Measurements from ENCODE around the gene CTDSPL2. TPM values are rescaled to one million over a fixed set of nuclear protein-coding genes. Genes with fewer than 3 reads are reported as not detected.

The CTDSPL2 gene
- total and polyA plus RNA-seq, 10 of the 15 experiments (the other 5 are each of a cell fraction or from before 2014, with no cell fraction given) = 10.7 to 77.1 (median 44.9) TPM

DNA sequence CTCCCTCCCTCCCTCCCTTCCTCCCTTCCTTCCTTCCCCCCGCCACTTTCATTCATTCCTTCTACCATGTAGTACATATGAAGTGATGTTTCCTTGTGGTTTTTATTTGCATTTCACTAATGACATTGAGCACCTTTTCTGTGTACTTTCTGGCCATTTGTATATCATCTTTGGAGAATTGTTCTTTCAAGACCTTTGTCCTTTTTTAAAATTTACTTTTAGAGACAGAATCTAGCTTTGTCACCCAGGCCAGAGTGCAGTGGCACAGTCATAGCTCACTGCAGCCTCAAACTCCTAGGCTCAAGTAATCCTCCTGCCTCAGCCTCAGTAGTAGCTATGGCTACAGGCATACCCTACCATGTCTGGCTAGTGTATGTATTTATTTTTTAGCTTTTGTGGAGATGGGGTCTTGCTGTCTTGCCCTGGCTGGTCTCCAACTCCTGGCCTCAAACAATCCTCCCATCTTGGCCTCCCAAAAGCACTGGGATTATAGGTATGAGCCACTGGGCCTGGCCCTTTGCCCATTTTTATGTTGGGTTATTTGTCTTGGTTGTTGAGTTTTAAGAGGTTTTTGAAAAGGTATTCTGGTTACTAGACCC, 42.0 kb upstream of the CTDSPL2 start:
- POLR2A ChIA-PET = interaction anchor here (0.6 to 1.5 kb wide), 3 partner anchors 15 to 350 kb away, joined by 3 to 8 read pairs (median 4); partner anchors contain the start of gene CTDSPL2
- DNase-seq (ENCODE audit: low read depth, low spot score) (no peak), ATAC-seq (peak; percentile 83), FAIRE-seq (no peak)
- H3K4me2 ChIP-seq (ENCODE audit: control insufficient read depth, insufficient read depth) = peak overlapping the region; percentile 41; the same call in 1 of the 2 replicates
- in situ Hi-C loops (cut with MboI) (no loop called here), intact Hi-C loops (cut with micrococcal nuclease; ENCODE audit: unreplicated experiment) (no loop called here)
- RAD21 ChIA-PET (ENCODE audit: unreplicated experiment) = interaction anchor here (0.7 to 1.5 kb wide), 3 partner anchors 41 to 67 kb away, joined by 3 to 10 read pairs (median 3); partner anchors contain the start of gene CTDSPL2
- no peaks in the 10 kb centered on the region for H3K27me3 ChIP-seq (replicated peaks in 1 of 2; ENCODE audit: control insufficient read depth in 2 of 2, insufficient read depth in 2 of 2, low read length in 1 of 2)
- peaks cover 7% of the 10 kb centered on the region; the same call in 1 of the 2 replicates for H3K4me1 ChIP-seq (ENCODE audit: control insufficient read depth, insufficient read depth, low read length)
- BruUV-seq (replicated peaks) = no TSS peak
- no peaks in the 10 kb centered on the region for H4K20me1 ChIP-seq (ENCODE audit: control insufficient read depth, insufficient read depth)
- H3K4me3 ChIP-seq = 0 out of 2 replicates have a peak overlapping the region, but pooled peaks have one; percentile 29
- CTCF ChIA-PET = interaction anchor here (1.0 to 1.1 kb wide), 2 partner anchors 41 to 107 kb away, joined by 3 read pairs; no protein-coding TSS in a partner anchor
- H3K9ac ChIP-seq (ENCODE audit: control insufficient read depth, insufficient read depth, low read length) = no peak overlapping the region
- H3K27ac ChIP-seq (ENCODE audit: control insufficient read depth, insufficient read depth) = peak overlapping the region; percentile 78
- no peaks in the 10 kb centered on the region; the same call in 2 of the 3 replicates for H3K9me3 ChIP-seq (replicated peaks; ENCODE audit: control insufficient read depth, insufficient read depth, low read length)
- H3K79me2 ChIP-seq (ENCODE audit: control insufficient read depth, insufficient read depth, low read length) = no peaks in the 10 kb centered on the region; the same call in 1 of the 2 replicates
- SMC1A ChIA-PET (ENCODE audit: uncharacterized antibody, unreplicated experiment) = interaction anchor here (0.6 to 3.0 kb wide), 9 partner anchors 8 to 430 kb away, joined by 3 to 9 read pairs (median 4); partner anchors contain the start of gene CTDSPL2
- no peak overlapping the region for H2AFZ ChIP-seq (ENCODE audit: control insufficient read depth, low read depth, low read length)
- peaks cover 0 to 6% of the 10 kb centered on the region in 2 experiments; a peak in 1 of 4 replicates for H3K36me3 ChIP-seq (ENCODE audit: control insufficient read depth in 2 of 2, insufficient read depth in 2 of 2, low read length in 1 of 2)
- WGBS (ENCODE audit: insufficient coverage, insufficient replicate concordance, low lambda C conversion rate, missing lambda C conversion rate) = no CpG with 5 or more reads among the region's 1 CpG
- peak; percentile 86 for TF ChIP-seq SMARCA5 (IDR thresholded peaks at IDR 0.05)
- TF ChIP-seq, protein P1, sequence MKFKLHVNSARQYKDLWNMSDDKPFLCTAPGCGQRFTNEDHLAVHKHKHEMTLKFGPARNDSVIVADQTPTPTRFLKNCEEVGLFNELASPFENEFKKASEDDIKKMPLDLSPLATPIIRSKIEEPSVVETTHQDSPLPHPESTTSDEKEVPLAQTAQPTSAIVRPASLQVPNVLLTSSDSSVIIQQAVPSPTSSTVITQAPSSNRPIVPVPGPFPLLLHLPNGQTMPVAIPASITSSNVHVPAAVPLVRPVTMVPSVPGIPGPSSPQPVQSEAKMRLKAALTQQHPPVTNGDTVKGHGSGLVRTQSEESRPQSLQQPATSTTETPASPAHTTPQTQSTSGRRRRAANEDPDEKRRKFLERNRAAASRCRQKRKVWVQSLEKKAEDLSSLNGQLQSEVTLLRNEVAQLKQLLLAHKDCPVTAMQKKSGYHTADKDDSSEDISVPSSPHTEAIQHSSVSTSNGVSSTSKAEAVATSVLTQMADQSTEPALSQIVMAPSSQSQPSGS (IDR thresholded peaks at IDR 0.05; ENCODE audit: low read length) = 0 out of 2 replicates have a peak, but pooled peaks have one; percentile 34
- TF ChIP-seq, protein P2, sequence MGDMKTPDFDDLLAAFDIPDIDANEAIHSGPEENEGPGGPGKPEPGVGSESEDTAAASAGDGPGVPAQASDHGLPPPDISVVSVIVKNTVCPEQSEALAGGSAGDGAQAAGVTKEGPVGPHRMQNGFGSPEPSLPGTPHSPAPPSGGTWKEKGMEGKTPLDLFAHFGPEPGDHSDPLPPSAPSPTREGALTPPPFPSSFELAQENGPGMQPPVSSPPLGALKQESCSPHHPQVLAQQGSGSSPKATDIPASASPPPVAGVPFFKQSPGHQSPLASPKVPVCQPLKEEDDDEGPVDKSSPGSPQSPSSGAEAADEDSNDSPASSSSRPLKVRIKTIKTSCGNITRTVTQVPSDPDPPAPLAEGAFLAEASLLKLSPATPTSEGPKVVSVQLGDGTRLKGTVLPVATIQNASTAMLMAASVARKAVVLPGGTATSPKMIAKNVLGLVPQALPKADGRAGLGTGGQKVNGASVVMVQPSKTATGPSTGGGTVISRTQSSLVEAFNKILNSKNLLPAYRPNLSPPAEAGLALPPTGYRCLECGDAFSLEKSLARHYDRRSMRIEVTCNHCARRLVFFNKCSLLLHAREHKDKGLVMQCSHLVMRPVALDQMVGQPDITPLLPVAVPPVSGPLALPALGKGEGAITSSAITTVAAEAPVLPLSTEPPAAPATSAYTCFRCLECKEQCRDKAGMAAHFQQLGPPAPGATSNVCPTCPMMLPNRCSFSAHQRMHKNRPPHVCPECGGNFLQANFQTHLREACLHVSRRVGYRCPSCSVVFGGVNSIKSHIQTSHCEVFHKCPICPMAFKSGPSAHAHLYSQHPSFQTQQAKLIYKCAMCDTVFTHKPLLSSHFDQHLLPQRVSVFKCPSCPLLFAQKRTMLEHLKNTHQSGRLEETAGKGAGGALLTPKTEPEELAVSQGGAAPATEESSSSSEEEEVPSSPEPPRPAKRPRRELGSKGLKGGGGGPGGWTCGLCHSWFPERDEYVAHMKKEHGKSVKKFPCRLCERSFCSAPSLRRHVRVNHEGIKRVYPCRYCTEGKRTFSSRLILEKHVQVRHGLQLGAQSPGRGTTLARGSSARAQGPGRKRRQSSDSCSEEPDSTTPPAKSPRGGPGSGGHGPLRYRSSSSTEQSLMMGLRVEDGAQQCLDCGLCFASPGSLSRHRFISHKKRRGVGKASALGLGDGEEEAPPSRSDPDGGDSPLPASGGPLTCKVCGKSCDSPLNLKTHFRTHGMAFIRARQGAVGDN (IDR thresholded peaks at IDR 0.05) = no peak
- peak; percentile 42; the same call in 1 of the 2 replicates for TF ChIP-seq ZNF24 (IDR thresholded peaks at IDR 0.05)
- TF ChIP-seq ESRRA (IDR thresholded peaks at IDR 0.05; ENCODE audit: low read length) = no peak
- peak; percentile 69; the same call in 1 of the 3 replicates for TF ChIP-seq POU2F2 (IDR thresholded peaks at IDR 0.05; ENCODE audit: borderline replicate concordance, low read depth, low read length)
- peak; percentile 51; the same call in 1 of the 2 replicates for TF ChIP-seq ZNF217 (IDR thresholded peaks at IDR 0.05)
- TF ChIP-seq RAD21 (IDR thresholded peaks at IDR 0.05; ENCODE audit: insufficient read depth, low read depth, low read length) = no peak
- TF ChIP-seq ZNF622 (IDR thresholded peaks at IDR 0.05) = no peak
- no peak for TF ChIP-seq MTA3 (IDR thresholded peaks at IDR 0.05; ENCODE audit: borderline replicate concordance, low read length)
- TF ChIP-seq RUNX3 (IDR thresholded peaks at IDR 0.05; ENCODE audit: low read length) = peak; percentile 63
- TF ChIP-seq IKZF2 (IDR thresholded peaks at IDR 0.05) = peak in 1 of 2 experiments; percentile 11; a peak in 1 of 4 replicates
- no peak for TF ChIP-seq IRF4 (IDR thresholded peaks at IDR 0.05; ENCODE audit: low read depth, low read length)
- 0 out of 2 replicates have a peak, but pooled peaks have one; percentile 24 for TF ChIP-seq IKZF1 (conservative IDR thresholded peaks at IDR 0.05)
- TF ChIP-seq MYC (IDR thresholded peaks at IDR 0.05; ENCODE audit: insufficient read depth, insufficient read length, insufficient replicate concordance, low read length, severe bottlenecking) = no peak
- TF ChIP-seq, protein P3, sequence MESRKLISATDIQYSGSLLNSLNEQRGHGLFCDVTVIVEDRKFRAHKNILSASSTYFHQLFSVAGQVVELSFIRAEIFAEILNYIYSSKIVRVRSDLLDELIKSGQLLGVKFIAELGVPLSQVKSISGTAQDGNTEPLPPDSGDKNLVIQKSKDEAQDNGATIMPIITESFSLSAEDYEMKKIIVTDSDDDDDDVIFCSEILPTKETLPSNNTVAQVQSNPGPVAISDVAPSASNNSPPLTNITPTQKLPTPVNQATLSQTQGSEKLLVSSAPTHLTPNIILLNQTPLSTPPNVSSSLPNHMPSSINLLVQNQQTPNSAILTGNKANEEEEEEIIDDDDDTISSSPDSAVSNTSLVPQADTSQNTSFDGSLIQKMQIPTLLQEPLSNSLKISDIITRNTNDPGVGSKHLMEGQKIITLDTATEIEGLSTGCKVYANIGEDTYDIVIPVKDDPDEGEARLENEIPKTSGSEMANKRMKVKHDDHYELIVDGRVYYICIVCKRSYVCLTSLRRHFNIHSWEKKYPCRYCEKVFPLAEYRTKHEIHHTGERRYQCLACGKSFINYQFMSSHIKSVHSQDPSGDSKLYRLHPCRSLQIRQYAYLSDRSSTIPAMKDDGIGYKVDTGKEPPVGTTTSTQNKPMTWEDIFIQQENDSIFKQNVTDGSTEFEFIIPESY (IDR thresholded peaks at IDR 0.05) = no peak
- TF ChIP-seq NFYA (IDR thresholded peaks at IDR 0.05; ENCODE audit: borderline replicate concordance, low read depth, low read length) = no peak

Data from GM12878 (cell line).